RWPE1 (cell line): Measurements from ENCODE around the gene TMEM229A.

Experiments used
- CTCF ChIA-PET: fragments of 350-600 bp; sonication (Branson Sonifier 250); formaldehyde crosslinking; extraction: SDS; loops from one replicate; lab custom pipeline; 2021; lab: Yijun Ruan, JAX
- POLR2A ChIA-PET: fragments of 400-600 bp; formaldehyde crosslinking; extraction: SDS; loops from one replicate; lab custom pipeline; 2020; ENCODE audit warnings: antibody characterized with exemption; ENCODE audit not compliant: low non-redundant PET; lab: Yijun Ruan, JAX
- DNase-seq: peaks from one replicate; pipeline ENCODE4 v3.0.0; 2012; ENCODE audit warnings: low spot score
- H3K27ac ChIP-seq: fragments of 450-650 bp; 2 replicates; pipeline ENCODE4 v1.5.1; 2017
- CTCF ChIP-seq: fragments of 450-650 bp; conservative IDR thresholded peaks from 2 replicates; pipeline ENCODE4 v1.5.1; 2017; ENCODE audit warnings: low read depth, mild to moderate bottlenecking

Gene TMEM229A

GRCh38 chr7:123992913-123993518 lies 39.9 kb downstream of the TMEM229A start:
- ChIA-PET POLR2A (no interaction called here), CTCF (no interaction called here)
- DNase-seq, result no peak
- no peak overlapping the region for H3K27ac ChIP-seq
- TF ChIP-seq CTCF, result no peak

- DNase-seq, result no peak
- ChIA-PET CTCF (no interaction called here), POLR2A (no interaction called here)
- no peak overlapping the region for H3K27ac ChIP-seq
- TF ChIP-seq CTCF, result no peak
Measured at GRCh38 chr7:123987445-123987844, 45.4 kb downstream of the TMEM229A start.
